OCI-LY7 (cell line): ENCODE data around the gene KCNJ5. TPM values are rescaled to one million over a fixed set of nuclear protein-coding genes. Genes with fewer than 3 reads are reported as not detected.

Source experiments
- BruUV-seq: library from RNA; stranded (reverse); fragments of 400-500 nt; replicated peaks from 2 replicates; lab custom pipeline; 2021; lab: Mats Ljungman, UMichigan
- CTCF ChIA-PET: fragments of 300-600 bp; sonication (Branson Sonifier 250); formaldehyde crosslinking; loops from one replicate; lab custom pipeline; 2022; ENCODE audit warnings: antibody characterized with exemption; ENCODE audit not compliant: unreplicated experiment; lab: Charles Lee
- POLR2A ChIA-PET: fragments of 300-600 bp; sonication (Branson Sonifier 250); formaldehyde crosslinking; loops from one replicate; lab custom pipeline; 2022; ENCODE audit warnings: antibody characterized with exemption; lab: Charles Lee
- DNase-seq: peaks from one replicate; pipeline ENCODE4 v3.0.0-alpha.2; 2015; ENCODE audit warnings: low spot score
- H2AFZ ChIP-seq: fragments of 200-600 bp; sonication (generic), shearing (Covaris generic); 2 replicates; pipeline ENCODE4 v1.6.1; 2014; ENCODE audit warnings: mild to moderate bottlenecking, antibody characterized with exemption, low read length, moderate library complexity
- H3K27ac ChIP-seq: fragments of 200-600 bp; sonication (generic); 2 replicates; pipeline ENCODE4 v1.5.1; 2014; ENCODE audit warnings: mixed run types, low read depth, mild to moderate bottlenecking, moderate library complexity, low read length, inconsistent platforms; ENCODE audit not compliant: poor library complexity, severe bottlenecking
- H3K36me3 ChIP-seq: fragments of 200-600 bp; sonication (generic); 2 replicates; pipeline ENCODE4 v1.6.1; 2014; ENCODE audit warnings: mild to moderate bottlenecking, antibody characterized with exemption, low read length, moderate library complexity, mixed read lengths; ENCODE audit not compliant: insufficient read depth
- H3K4me1 ChIP-seq: fragments of 200-600 bp; sonication (generic); 2 replicates; pipeline ENCODE4 v1.5.1; 2014; ENCODE audit warnings: mild to moderate bottlenecking, low read length; ENCODE audit not compliant: insufficient read depth, poor library complexity, severe bottlenecking
- H3K4me2 ChIP-seq: fragments of 200-600 bp; sonication (generic); 2 replicates; pipeline ENCODE4 v1.6.1; 2014; ENCODE audit warnings: mild to moderate bottlenecking, low read length
- H3K4me3 ChIP-seq: fragments of 200-600 bp; sonication (generic); 2 replicates; pipeline ENCODE4 v1.5.1; 2014; ENCODE audit warnings: mild to moderate bottlenecking, low read depth, low read length; ENCODE audit not compliant: poor library complexity, severe bottlenecking
- H3K79me2 ChIP-seq: fragments of 200-600 bp; sonication (generic); 2 replicates; pipeline ENCODE4 v1.6.1; 2016; ENCODE audit warnings: low read depth, mild to moderate bottlenecking, low read length, moderate library complexity, mixed read lengths; ENCODE audit not compliant: insufficient read depth
- H3K9me2 ChIP-seq: fragments of 200-600 bp; sonication (generic); 2 replicates; pipeline ENCODE4 v1.6.1; 2016; ENCODE audit warnings: mild to moderate bottlenecking, low read length, mixed read lengths; ENCODE audit not compliant: insufficient read depth
- H3K9me3 ChIP-seq: fragments of 200-600 bp; sonication (generic); 2 replicates; pipeline ENCODE4 v1.6.1; 2014; ENCODE audit warnings: mild to moderate bottlenecking, mixed run types, low read length, mixed read lengths
- H4K20me1 ChIP-seq: fragments of 200-600 bp; sonication (generic); 2 replicates; pipeline ENCODE4 v1.6.1; 2014; ENCODE audit warnings: mild to moderate bottlenecking, antibody characterized with exemption, low read length, moderate library complexity, mixed read lengths; ENCODE audit not compliant: insufficient read depth
- CTCF ChIP-seq: fragments of 200-600 bp; sonication (generic); conservative IDR thresholded peaks from 2 replicates; pipeline ENCODE4 v1.5.1; 2014; ENCODE audit warnings: mild to moderate bottlenecking, antibody characterized with exemption, low read length, moderate library complexity, mixed read lengths
- EZH2phosphoT487 ChIP-seq: fragments of 200-600 bp; sonication (generic); IDR thresholded peaks from 2 replicates; pipeline ENCODE4 v1.6.1; 2018; ENCODE audit warnings: low read depth, borderline replicate concordance, mild to moderate bottlenecking, mixed run types, antibody characterized with exemption, low read length, moderate library complexity, mixed read lengths
- intact Hi-C: fragments of 100-400 bp; cut with micrococcal nuclease; formaldehyde crosslinking; loops from one replicate; pipeline ENCODE4 v1.10.0; 2022; ENCODE audit not compliant: unreplicated experiment
- total RNA-seq, 2 experiments: library from RNA; depleted of rRNA in 1 of 2; stranded (reverse); fragments of >200 nt in 1 of 2; shearing (Covaris generic) in 1 of 2; gene quantifications; 2 replicates each; pipeline ENCODE4 v1.2.3, GENCODE V29; 2014 to 2022

Gene KCNJ5
- total RNA-seq, 2 experiments from 2014 or later = not detected

GRCh38 chr11:128931066-128931465 lies 39.9 kb downstream of the KCNJ5 start:
- Histone ChIP-seq H3K4me3 (no peak overlapping the region), H4K20me1 (no peaks in the 10 kb centered on the region), H3K9me3 (no peaks in the 10 kb centered on the region), H3K27ac (no peak overlapping the region), H3K4me2 (no peak overlapping the region), H3K4me1 (no peaks in the 10 kb centered on the region), H3K79me2 (no peaks in the 10 kb centered on the region), H3K9me2 (no peaks in the 10 kb centered on the region), H2AFZ (no peak overlapping the region), H3K36me3 (no peaks in the 10 kb centered on the region)
- DNase-seq = no peak
- CTCF ChIA-PET = no interaction called here
- no peak for TF ChIP-seq CTCF
- TF ChIP-seq EZH2phosphoT487 = no peak
- intact Hi-C loops = no loop called here
- no TSS peak for BruUV-seq
- POLR2A ChIA-PET = no interaction called here

GRCh38 chr11:128931668-128932067 lies 40.5 kb downstream of the KCNJ5 start:
- no TSS peak for BruUV-seq
- H2AFZ ChIP-seq = no peak overlapping the region
- TF ChIP-seq CTCF = no peak
- no peak for TF ChIP-seq EZH2phosphoT487
- no peak overlapping the region for H3K27ac ChIP-seq
- intact Hi-C loops = no loop called here
- POLR2A ChIA-PET = no interaction called here
- H3K36me3 ChIP-seq = no peaks in the 10 kb centered on the region
- H3K4me3 ChIP-seq = no peak overlapping the region
- no peaks in the 10 kb centered on the region for H3K4me1 ChIP-seq
- no peaks in the 10 kb centered on the region for H4K20me1 ChIP-seq
- CTCF ChIA-PET = no interaction called here
- H3K9me3 ChIP-seq = no peaks in the 10 kb centered on the region
- H3K9me2 ChIP-seq = no peaks in the 10 kb centered on the region
- no peak for DNase-seq
- H3K4me2 ChIP-seq = no peak overlapping the region
- H3K79me2 ChIP-seq = no peaks in the 10 kb centered on the region

- Histone ChIP-seq H4K20me1 (no peaks in the 10 kb centered on the region), H3K9me3 (no peaks in the 10 kb centered on the region), H3K9me2 (no peaks in the 10 kb centered on the region), H3K27ac (no peak overlapping the region), H3K4me2 (no peak overlapping the region), H3K36me3 (no peaks in the 10 kb centered on the region), H3K79me2 (no peaks in the 10 kb centered on the region), H3K4me1 (no peaks in the 10 kb centered on the region), H3K4me3 (no peak overlapping the region), H2AFZ (no peak overlapping the region)
- POLR2A ChIA-PET = interaction anchor here (1.3 to 1.6 kb wide), 2 partner anchors 11 to 103 kb away, joined by 6 to 9 read pairs; no protein-coding TSS in a partner anchor
- CTCF ChIA-PET = no interaction called here
- no peak for DNase-seq
- no TSS peak for BruUV-seq
- TF ChIP-seq EZH2phosphoT487 (no peak), CTCF (no peak)
- intact Hi-C loops = no loop called here
These were observed 42.5 kb downstream of the KCNJ5 start for GRCh38 chr11:128933481-128934178.
